ENCODE data around the gene ETV6.

ETV6 gene

GRCh38 chr12:11673666-11674461 is 24.4 kb downstream of the ETV6 start:
- in situ Hi-C loops (cut with HindIII; ENCODE audit: low pct_ligation_motif_present, low sequenced_read_pairs), result no loop called here
- Histone ChIP-seq H3K4me3 (ENCODE audit: low read depth, low read length) (no peak overlapping the region), H3K36me3 (replicated peaks) (no peaks in the 10 kb centered on the region), H3K27ac (no peak overlapping the region), H3K27me3 (replicated peaks) (no peaks in the 10 kb centered on the region)
- no peak for DNase-seq
- no peak for TF ChIP-seq CTCF (IDR thresholded peaks at IDR 0.05; ENCODE audit: low read depth, low read length, missing control alignments)

- no peaks in the 10 kb centered on the region for H3K36me3 ChIP-seq (replicated peaks)
- H3K27me3 ChIP-seq (replicated peaks), result no peaks in the 10 kb centered on the region
- no peak for DNase-seq
- no peak for TF ChIP-seq CTCF (IDR thresholded peaks at IDR 0.05; ENCODE audit: low read depth, low read length, missing control alignments)
- no peak overlapping the region for H3K27ac ChIP-seq
- H3K4me3 ChIP-seq (ENCODE audit: low read depth, low read length), result no peak overlapping the region
- in situ Hi-C loops (cut with HindIII; ENCODE audit: low pct_ligation_motif_present, low sequenced_read_pairs), result no loop called here
These were observed 25.5 kb downstream of the ETV6 start for GRCh38 chr12:11674894-11675390.

- TF ChIP-seq CTCF (IDR thresholded peaks at IDR 0.05; ENCODE audit: low read depth, low read length, missing control alignments), result no peak
- Histone ChIP-seq H3K4me3 (ENCODE audit: low read depth, low read length) (no peak overlapping the region), H3K27ac (no peak overlapping the region), H3K36me3 (replicated peaks) (no peaks in the 10 kb centered on the region), H3K27me3 (replicated peaks) (no peaks in the 10 kb centered on the region)
- in situ Hi-C loops (cut with HindIII; ENCODE audit: low pct_ligation_motif_present, low sequenced_read_pairs), result no loop called here
- no peak for DNase-seq
These were observed 26.6 kb downstream of the ETV6 start for GRCh38 chr12:11676052-11676451.

DNA sequence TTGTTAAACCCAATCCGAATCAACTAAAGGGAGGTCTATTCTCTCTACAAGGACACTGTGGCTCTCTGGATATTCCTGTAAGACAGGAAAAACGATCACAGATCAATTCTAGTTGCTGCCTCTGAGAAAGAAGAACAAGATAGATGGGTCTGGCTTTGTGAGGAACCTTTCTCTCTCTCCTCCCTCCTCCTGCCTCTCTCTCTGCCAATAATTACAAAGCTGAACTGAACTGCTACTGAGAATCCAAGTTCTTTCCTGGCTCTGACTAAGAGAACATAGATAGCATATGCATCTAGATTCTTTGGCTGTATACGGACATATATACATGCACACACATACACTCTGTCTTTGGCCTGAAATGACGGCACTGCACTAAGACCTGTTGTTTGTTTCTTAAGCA is 27.6 kb downstream of the ETV6 start:
- no peak for TF ChIP-seq CTCF (IDR thresholded peaks at IDR 0.05; ENCODE audit: low read depth, low read length, missing control alignments)
- Histone ChIP-seq H3K36me3 (replicated peaks) (no peaks in the 10 kb centered on the region), H3K27me3 (replicated peaks) (no peaks in the 10 kb centered on the region), H3K27ac (no peak overlapping the region), H3K4me3 (ENCODE audit: low read depth, low read length) (no peak overlapping the region)
- DNase-seq, result no peak
- in situ Hi-C loops (cut with HindIII; ENCODE audit: low pct_ligation_motif_present, low sequenced_read_pairs), result no loop called here

DNA sequence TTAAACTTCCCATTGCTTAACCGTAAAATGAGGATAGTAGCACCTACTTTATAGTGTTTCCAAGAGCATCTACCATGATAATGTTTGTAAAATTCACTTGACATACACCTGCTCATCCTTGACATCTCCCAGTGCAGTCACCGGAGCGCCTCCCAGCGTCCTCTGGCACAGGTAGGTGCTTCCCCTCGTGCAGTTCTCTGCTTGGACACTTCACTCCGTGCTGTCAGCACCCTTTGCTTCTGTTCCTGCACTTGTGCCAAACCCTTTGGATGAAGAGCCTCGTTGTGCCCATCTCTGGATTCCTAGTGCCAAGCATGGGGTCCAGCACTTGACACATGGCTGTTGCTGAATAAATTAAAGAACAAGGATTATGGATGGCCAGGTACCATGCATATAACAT is 28.3 kb downstream of the ETV6 start:
- DNase-seq, result no peak
- Histone ChIP-seq H3K27me3 (replicated peaks) (no peaks in the 10 kb centered on the region), H3K36me3 (replicated peaks) (no peaks in the 10 kb centered on the region), H3K4me3 (ENCODE audit: low read depth, low read length) (no peak overlapping the region), H3K27ac (no peak overlapping the region)
- no peak for TF ChIP-seq CTCF (IDR thresholded peaks at IDR 0.05; ENCODE audit: low read depth, low read length, missing control alignments)
- in situ Hi-C loops (cut with HindIII; ENCODE audit: low pct_ligation_motif_present, low sequenced_read_pairs), result no loop called here

GRCh38 chr12:11678781-11679180 is 29.3 kb downstream of the ETV6 start:
- no peak for TF ChIP-seq CTCF (IDR thresholded peaks at IDR 0.05; ENCODE audit: low read depth, low read length, missing control alignments)
- Histone ChIP-seq H3K4me3 (ENCODE audit: low read depth, low read length) (no peak overlapping the region), H3K27me3 (replicated peaks) (no peaks in the 10 kb centered on the region), H3K36me3 (replicated peaks) (no peaks in the 10 kb centered on the region), H3K27ac (no peak overlapping the region)
- DNase-seq, result no peak
- in situ Hi-C loops (cut with HindIII; ENCODE audit: low pct_ligation_motif_present, low sequenced_read_pairs), result no loop called here

Measured in brain microvascular endothelial cell (primary cell).